GM12892 (cell line): ENCODE measurements around the gene ACTN1.

Source experiments
- POLR2A ChIP-seq: IDR thresholded peaks from 2 replicates; pipeline ENCODE4 v1.6.1; 2011; ENCODE audit warnings: low read depth, low read length, control low read depth
- POLR2AphosphoS5 ChIP-seq: IDR thresholded peaks from 2 replicates; pipeline ENCODE4 v1.6.1; 2011; ENCODE audit warnings: low read depth, low read length, control low read depth

DNA sequence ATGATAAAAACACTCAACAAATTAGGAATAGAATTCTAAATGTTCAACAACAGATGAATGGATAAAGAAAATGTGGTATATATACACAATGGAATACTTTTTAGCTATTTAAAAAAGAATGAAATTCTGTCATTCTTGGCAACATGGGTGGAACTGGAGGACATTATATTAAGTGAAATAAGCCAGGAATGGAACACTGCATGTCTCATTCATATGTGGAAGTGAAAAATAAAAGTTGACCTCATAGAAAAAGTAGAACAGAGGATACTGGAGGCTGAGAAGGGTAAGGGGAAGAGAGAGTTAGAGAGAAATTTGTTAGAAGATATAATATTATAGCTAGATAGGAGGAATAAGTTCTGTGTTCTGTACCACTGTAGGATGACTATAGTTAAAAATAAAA lies 150.4 kb downstream of the ACTN1 start:
- TF ChIP-seq POLR2A = no peak
- no peak for TF ChIP-seq POLR2AphosphoS5
